A673 (cell line): ENCODE data around the gene LTN1.

ENCODE experiments used
- EZH2 ChIP-seq: fragments of 200-600 bp; sonication (generic); IDR thresholded peaks from 2 replicates; pipeline ENCODE4 v1.6.1; 2017; ENCODE audit warnings: borderline replicate concordance, low read depth, mild to moderate bottlenecking, mixed read lengths, antibody characterized with exemption, low read length; ENCODE audit not compliant: poor library complexity, severe bottlenecking
- TF ChIP-seq, protein P1 (sequence below): fragments of 300-800, 200-600 bp; sonication (generic); conservative IDR thresholded peaks from 2 replicates; pipeline ENCODE4 v1.5.1; 2017; ENCODE audit warnings: low read depth, mild to moderate bottlenecking, antibody characterized with exemption, low read length, moderate library complexity, mixed read lengths

DNA sequence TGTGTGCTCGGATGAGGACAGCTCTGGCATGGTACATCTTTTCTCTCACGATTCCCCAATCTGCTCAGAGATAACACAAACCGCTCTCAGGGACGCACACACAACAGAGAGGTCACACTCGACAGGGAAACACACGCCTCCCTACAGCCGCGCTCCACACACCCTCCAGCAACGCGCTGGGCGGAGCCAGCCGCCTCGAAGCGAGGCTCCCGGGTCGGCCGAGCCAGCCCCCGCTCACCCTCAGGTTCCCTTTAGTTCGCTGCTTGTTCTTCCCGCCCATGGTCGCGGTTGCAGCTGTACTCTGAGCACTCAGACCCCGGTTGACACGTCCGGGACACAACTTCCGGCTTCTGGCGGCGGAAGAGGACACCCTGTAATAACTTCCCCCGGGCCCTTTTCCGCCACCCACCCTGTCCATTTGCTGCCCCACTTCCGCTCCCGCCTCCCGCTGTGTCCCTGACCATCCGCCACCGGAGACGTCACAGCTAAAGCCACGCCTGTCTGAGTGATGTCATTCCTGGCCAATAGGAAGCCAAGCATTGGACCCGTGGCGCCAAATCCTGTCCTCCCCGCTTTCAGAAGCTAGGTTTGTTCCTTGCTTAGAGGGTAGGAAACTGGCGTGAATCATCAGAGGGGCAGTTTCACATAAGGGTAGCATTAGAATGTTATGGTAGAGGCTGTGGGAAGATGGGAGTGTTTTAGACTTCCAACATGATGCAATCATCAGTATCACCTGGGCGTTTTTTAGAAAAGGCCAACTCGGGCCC is at the start of gene LTN1:
- TF ChIP-seq, protein P1, sequence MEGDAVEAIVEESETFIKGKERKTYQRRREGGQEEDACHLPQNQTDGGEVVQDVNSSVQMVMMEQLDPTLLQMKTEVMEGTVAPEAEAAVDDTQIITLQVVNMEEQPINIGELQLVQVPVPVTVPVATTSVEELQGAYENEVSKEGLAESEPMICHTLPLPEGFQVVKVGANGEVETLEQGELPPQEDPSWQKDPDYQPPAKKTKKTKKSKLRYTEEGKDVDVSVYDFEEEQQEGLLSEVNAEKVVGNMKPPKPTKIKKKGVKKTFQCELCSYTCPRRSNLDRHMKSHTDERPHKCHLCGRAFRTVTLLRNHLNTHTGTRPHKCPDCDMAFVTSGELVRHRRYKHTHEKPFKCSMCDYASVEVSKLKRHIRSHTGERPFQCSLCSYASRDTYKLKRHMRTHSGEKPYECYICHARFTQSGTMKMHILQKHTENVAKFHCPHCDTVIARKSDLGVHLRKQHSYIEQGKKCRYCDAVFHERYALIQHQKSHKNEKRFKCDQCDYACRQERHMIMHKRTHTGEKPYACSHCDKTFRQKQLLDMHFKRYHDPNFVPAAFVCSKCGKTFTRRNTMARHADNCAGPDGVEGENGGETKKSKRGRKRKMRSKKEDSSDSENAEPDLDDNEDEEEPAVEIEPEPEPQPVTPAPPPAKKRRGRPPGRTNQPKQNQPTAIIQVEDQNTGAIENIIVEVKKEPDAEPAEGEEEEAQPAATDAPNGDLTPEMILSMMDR, result no peak
- TF ChIP-seq EZH2, result no peak
